GM21723 (cell line): ENCODE data around the gene SORT1.
"Not testable (repeated sequence)": the region's sequence is repeated elsewhere in the genome, so short reads cannot be mapped to it uniquely, and the experiment has no call there.

Experiments
- ATAC-seq: cut with Tn5 transposase; IDR thresholded peaks from one replicate; pipeline ENCODE4 v1.9.1; 2021; ENCODE audit warnings: mild to moderate bottlenecking, moderate library complexity; ENCODE audit not compliant: unreplicated experiment

SORT1 gene

GRCh38 chr1:109350182-109350581 lies 47.5 kb downstream of the SORT1 start:
- no peak for ATAC-seq

GRCh38 chr1:109347511-109347910 lies 50.2 kb downstream of the SORT1 start:
- ATAC-seq: no peak

DNA sequence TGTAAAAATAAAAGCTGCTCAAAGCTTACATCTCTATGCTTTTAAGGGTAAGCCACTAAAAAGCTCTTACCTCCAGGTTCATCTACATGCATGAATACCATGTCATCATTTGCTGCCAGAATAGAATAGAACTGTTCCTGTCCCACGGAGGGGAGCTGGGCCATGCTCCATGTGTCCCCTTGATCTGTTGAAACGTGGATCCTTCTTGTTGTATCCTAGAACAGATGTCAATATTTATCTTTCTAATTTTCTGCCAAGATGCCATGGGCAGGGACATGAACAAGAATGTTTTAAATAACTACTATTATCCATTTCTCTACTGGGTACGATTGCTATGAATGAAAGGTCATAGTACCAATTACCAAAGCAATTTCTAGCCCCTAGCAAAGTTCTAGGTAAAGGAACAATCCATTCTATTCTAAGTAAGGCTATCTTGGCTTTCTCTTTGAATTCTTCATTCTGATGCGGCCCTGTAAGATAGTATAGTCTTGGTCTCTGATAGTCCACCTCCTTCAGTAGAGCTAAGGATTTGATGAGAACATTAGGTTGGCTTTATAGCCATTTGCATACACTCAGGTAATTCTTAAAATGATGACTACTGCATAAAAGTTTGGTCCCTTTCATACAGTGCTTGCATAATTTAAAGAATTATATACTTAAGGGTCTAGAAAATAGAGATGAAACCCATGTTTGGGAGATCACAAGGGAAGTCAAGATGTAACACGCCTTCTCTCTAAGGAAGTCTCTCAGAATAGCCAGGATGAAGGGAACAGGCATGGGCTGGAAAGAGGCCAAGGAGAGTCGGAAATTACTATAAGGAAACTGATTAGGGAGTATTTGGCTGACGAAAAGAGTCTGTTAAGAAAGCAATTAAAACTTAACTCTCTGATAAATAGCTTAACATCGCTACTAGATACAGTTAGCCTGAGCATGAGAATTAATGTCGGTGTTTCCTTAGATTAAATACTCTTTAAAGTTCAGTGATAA lies 55.5 kb downstream of the SORT1 start:
- ATAC-seq: no peak

- no peak for ATAC-seq
These were observed 59.1 kb downstream of the SORT1 start for GRCh38 chr1:109338608-109339007.

DNA sequence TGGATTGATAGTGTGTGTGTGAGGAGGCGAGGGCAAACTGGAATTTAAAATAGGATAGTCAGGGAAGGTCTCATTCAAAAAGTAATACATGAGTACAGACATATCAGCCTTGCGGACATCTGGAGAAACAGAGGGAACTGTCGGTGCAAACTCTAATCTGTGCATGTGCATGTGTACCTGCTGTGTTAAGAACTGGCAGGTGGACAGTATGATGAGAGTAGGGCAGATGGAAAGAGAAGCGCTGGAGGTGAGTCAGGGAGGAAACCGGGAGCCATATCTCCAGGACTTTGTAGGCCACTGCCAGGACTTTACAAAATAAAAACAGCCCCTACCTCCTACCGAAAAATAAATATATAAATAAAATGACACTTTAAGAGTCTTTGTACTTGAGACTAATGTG lies 59.6 kb downstream of the SORT1 start:
- ATAC-seq: no peak

GRCh38 chr1:109335091-109335490 lies 62.6 kb downstream of the SORT1 start:
- ATAC-seq: no peak

DNA sequence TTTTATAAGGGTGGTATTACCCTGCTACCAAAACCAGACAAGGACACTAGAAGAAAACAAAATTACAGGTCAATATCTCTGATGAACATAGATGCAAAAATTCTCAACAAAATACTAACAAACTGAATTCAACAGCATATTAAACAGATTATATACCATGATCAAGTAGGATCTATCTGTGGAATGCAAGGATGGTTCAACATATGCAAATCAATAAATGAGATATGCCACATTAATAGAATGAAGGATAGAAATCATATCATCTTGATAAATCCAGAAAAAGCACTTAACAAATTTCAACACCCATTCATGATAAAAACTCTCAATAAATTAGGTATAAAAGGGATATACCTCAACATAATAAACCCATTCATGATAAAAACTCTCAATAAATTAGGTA lies 66.6 kb downstream of the SORT1 start:
- ATAC-seq: no peak

- no peak for ATAC-seq
These were observed 70.4 kb downstream of the SORT1 start for GRCh38 chr1:109327285-109327684.

DNA sequence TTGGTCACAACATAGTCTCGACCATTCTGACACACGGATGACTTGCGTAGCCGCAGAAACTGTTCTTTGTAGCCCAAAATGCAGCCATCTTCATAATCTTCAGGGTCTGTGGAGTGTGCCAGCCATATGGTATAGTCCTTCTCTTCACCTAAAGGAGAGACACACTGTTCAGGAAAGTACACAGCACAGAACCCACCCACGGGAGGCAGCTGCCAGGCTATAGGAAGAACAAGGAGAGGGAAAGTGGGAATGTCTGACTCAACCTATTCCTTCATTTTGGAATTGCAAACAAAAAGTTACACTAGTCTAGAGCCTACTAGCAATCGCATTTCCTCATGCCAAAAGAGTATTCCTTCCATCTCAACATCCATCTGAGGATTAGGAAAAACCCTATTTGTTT lies 74.7 kb downstream of the SORT1 start:
- ATAC-seq: no peak

DNA sequence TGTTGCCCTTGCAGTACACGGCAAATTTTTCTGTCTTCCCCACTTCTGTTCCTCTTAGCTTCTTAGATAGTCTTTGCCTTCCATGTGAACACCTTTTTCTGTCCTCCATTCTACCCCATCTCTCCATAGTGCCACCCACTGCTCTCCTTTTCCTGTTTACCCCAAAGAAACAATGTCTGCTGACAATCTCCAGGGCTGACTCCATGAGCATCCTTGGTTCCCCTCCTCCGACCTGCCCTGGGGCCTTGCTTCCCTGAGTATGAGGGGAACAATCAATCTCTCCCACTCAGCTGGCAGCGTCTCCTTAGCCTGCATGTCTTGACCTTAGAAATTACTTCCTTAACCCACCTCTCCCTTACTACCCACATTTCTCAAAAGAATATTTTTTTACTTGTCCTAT lies 78.6 kb downstream of the SORT1 start:
- no peak for ATAC-seq

GRCh38 chr1:109316506-109316905 lies 81.2 kb downstream of the SORT1 start:
- no peak for ATAC-seq

GRCh38 chr1:109315288-109315687 lies 82.4 kb downstream of the SORT1 start:
- no peak for ATAC-seq

DNA sequence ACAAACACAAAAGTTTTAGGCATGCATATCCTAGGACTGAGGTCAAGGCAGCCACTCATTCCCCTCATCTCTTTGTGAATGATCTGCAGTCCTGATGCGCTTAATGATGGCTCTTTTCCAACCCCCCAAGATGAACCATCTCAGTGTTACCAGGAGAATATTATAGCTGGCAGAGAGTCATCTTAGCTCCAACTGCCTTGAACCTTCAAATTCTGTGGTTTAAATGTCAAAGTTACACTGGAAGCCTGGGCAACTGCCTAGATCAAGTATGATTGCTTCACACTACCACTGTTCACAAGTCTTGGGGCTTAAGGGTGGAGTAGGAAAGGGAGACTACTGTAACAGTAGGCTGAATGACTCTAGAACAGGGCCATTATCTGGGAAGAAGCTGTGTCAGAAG lies 82.9 kb downstream of the SORT1 start:
- ATAC-seq: no peak

- no peak for ATAC-seq
These were observed 84.5 kb downstream of the SORT1 start for GRCh38 chr1:109312978-109313775.

GRCh38 chr1:109312246-109312645 lies 85.5 kb downstream of the SORT1 start:
- no peak for ATAC-seq

- ATAC-seq: no peak
These were observed 88.4 kb downstream of the SORT1 start for GRCh38 chr1:109309347-109309746.

- ATAC-seq: no peak
These were observed 90.3 kb downstream of the SORT1 start for GRCh38 chr1:109307274-109308021.

DNA sequence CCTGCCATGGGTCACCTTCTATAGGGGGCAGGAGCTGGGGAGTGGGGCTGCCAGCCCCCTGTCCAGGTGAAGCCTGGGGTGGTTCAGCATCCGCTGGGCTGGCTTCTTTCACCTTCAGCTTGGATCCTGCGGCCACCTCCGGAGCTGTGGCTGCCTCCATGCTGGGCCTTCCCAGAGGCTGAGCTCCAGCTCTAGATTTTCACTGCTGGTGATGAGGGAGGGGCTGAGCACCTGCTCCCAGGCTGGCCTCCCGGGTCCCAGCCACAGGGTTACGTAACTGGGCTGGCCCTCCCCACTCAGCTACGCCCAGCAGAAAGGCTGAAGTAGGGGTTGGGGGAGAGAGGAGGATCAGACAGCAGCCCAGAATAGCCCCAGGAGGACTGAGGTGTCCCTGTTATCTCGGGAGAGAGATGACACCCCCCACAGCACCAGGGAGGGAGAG lies 90.9 kb downstream of the SORT1 start, which contains the start of gene MYBPHL:
Gene MYBPHL (minus strand): TSS at position 180 of the 442 bp plus-strand sequence. CDS start 20 bp downstream, at position 160.
- ATAC-seq: no peak

DNA sequence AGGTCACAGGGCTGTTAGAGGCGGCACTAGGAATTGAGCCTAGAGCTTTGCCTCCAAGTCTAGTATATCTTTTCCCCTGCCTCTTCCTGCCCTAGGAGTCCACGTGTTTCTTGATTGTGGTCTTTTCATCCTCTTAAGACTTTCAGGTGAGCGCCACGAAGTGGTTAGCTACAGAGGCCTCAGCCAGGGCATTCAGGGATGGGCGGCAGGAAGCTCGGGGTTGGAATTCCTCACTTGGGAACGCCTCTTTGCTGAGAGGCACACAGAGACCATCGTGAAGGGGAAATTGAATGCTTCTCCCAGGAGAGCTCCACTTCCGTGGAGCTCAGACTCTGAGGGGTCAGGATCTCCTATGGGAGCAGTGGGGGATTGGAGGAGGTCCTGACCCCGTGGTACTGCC lies 91.7 kb downstream of the SORT1 start:
- not testable (repeated sequence) for ATAC-seq

DNA sequence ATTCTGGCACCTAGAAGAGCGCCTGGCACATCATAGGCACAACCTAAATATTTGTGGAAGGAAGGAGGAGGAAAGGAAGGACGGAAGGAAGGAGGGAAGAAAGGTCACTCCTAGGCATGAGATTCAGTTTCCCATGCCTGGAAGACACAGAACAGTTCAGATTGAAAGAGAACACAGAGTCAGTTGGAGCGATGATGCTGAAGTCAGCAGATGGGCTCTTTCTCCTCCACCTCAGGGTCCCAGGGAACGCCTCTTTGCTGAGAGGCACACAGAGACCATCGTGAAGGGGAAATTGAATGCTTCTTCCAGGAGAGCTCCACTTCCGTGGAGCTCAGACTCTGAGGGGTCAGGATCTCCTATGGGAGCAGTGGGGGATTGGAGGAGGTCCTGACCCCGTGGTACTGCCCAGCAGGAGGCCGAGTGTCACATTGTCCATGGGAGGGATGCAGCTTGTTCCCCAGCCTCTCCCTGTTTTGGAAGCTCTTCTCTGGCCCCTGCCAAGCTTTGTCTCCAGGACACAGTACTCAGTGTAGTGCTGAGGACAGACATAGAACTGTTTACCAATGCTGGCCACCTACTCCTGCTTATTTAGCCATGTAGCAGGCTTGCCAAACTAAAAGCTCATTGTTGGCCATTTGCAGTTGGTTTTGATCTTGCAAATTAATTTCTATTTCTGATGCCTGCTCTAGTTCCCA lies 93.3 kb downstream of the SORT1 start:
- no peak for ATAC-seq
